Endothelial cell (in vitro differentiated cells): ENCODE data around the gene VTN. TPM values are rescaled to one million over a fixed set of nuclear protein-coding genes. Genes with fewer than 3 reads are reported as not detected.
A peak's percentile ranks its signal among the peaks of the same experiment; 100 is the strongest.

Experiments
- DNase-seq: peaks from one replicate; pipeline ENCODE4 v3.0.0; 2021; ENCODE audit warnings: low spot score
- H3K27ac Mint-ChIP-seq: one replicate; pipeline ENCODE4 v1.8.0; 2021; ENCODE audit warnings: mixed read lengths, inconsistent platforms; ENCODE audit not compliant: unreplicated experiment
- H3K27me3 Mint-ChIP-seq: one replicate; pipeline ENCODE4 v1.8.0; 2021; ENCODE audit warnings: mild to moderate bottlenecking, moderate library complexity, mixed read lengths, inconsistent platforms; ENCODE audit not compliant: unreplicated experiment
- H3K36me3 Mint-ChIP-seq: one replicate; pipeline ENCODE4 v1.8.0; 2021; ENCODE audit warnings: mild to moderate bottlenecking, low read depth, mixed read lengths, inconsistent platforms; ENCODE audit not compliant: unreplicated experiment
- H3K4me1 Mint-ChIP-seq: one replicate; pipeline ENCODE4 v1.8.0; 2021; ENCODE audit warnings: mild to moderate bottlenecking, mixed read lengths, inconsistent platforms; ENCODE audit not compliant: unreplicated experiment
- H3K4me3 Mint-ChIP-seq: one replicate; pipeline ENCODE4 v1.8.0; 2021; ENCODE audit warnings: mild to moderate bottlenecking, mixed read lengths, inconsistent platforms; ENCODE audit not compliant: unreplicated experiment
- H3K9me3 Mint-ChIP-seq: one replicate; pipeline ENCODE4 v1.8.0; 2021; ENCODE audit warnings: mixed read lengths, inconsistent platforms; ENCODE audit not compliant: unreplicated experiment
- CTCF ChIP-seq: fragments of 200-600 bp; sonication (generic); IDR thresholded peaks from one replicate; pipeline ENCODE4 v1.5.0; 2021; ENCODE audit warnings: antibody characterized with exemption; ENCODE audit not compliant: unreplicated experiment
- total RNA-seq: library from RNA; stranded (reverse); fragmentation: NEBNext Ultra II Directional; extraction: Animal tissue kit (Norgen Biotek cat#: 25700); gene quantifications from one replicate; pipeline ENCODE4 v1.2.1, GENCODE V29; 2021; ENCODE audit not compliant: unreplicated experiment

VTN gene
- total RNA-seq, 1 donor from 2014 or later: not detected

- no peak for TF ChIP-seq CTCF
- no peak overlapping the region for H3K4me3 Mint-ChIP-seq
These were observed 36.9 kb downstream of the VTN start for GRCh38 chr17:28333083-28333746.

DNA sequence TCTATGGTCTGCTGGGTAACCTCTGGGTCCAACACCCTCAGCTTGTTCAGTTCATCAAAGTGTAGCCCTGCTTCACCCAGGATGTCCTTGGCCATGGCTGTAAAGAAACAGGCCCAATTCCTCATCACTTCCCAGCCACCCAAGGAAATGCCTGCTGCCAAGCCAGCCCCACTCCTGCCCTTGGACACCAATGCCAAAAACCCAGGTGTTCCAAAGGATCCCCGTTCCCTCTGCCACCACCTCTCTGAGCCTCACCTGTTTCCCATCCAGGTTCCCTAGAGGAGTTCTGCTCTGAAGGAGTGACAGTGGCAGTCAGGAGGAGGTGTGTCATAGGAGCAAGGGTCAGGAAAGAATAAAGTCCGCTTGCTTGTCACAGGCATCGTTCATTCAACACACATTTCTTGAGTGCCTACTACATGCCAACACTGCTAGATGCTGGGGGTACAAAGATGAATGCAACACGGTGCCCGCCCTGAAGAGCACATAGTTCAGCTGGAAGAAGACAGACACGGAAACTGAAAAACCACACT lies 38.2 kb downstream of the VTN start:
- Mint-ChIP-seq H3K27me3 (peaks cover 21% of the 10 kb centered on the region), H3K4me3 (peak overlapping the region; percentile 65), H3K4me1 (peaks cover 40% of the 10 kb centered on the region), H3K36me3 (peaks cover 34% of the 10 kb centered on the region), H3K27ac (peak overlapping the region; percentile 39), H3K9me3 (no peaks in the 10 kb centered on the region)
- no peak for DNase-seq
- no peak for TF ChIP-seq CTCF

More at GRCh38 chr17:28333083-28333746, 36.9 kb downstream of the VTN start:
- Mint-ChIP-seq H3K4me1 (peaks cover 52% of the 10 kb centered on the region), H3K27me3 (peaks cover 23% of the 10 kb centered on the region), H3K27ac (peak overlapping the region; percentile 82), H3K9me3 (no peaks in the 10 kb centered on the region), H3K36me3 (peaks cover 34% of the 10 kb centered on the region)
- no peak for DNase-seq

GRCh38 chr17:28330671-28331070 lies 39.4 kb downstream of the VTN start:
- no peak for DNase-seq
- Mint-ChIP-seq H3K27ac (no peak overlapping the region), H3K9me3 (no peaks in the 10 kb centered on the region), H3K36me3 (peaks cover 32% of the 10 kb centered on the region), H3K27me3 (peaks cover 11% of the 10 kb centered on the region), H3K4me3 (no peak overlapping the region), H3K4me1 (peaks cover 30% of the 10 kb centered on the region)
- TF ChIP-seq CTCF: no peak

GRCh38 chr17:28328325-28328724 lies 41.8 kb downstream of the VTN start:
- H3K27ac Mint-ChIP-seq: no peak overlapping the region
- DNase-seq: no peak
- H3K9me3 Mint-ChIP-seq: no peaks in the 10 kb centered on the region
- no peak overlapping the region for H3K4me3 Mint-ChIP-seq
- H3K36me3 Mint-ChIP-seq: peaks cover 22% of the 10 kb centered on the region
- peaks cover 3% of the 10 kb centered on the region for H3K27me3 Mint-ChIP-seq
- TF ChIP-seq CTCF: no peak
- H3K4me1 Mint-ChIP-seq: peaks cover 13% of the 10 kb centered on the region

GRCh38 chr17:28327709-28328108 lies 42.4 kb downstream of the VTN start:
- H3K27ac Mint-ChIP-seq: no peak overlapping the region

More at GRCh38 chr17:28327709-28328108, 42.4 kb downstream of the VTN start:
- no peak for DNase-seq
- peaks cover 3% of the 10 kb centered on the region for H3K27me3 Mint-ChIP-seq
- H3K4me3 Mint-ChIP-seq: no peak overlapping the region
- peaks cover 6% of the 10 kb centered on the region for H3K4me1 Mint-ChIP-seq
- no peak for TF ChIP-seq CTCF
- no peaks in the 10 kb centered on the region for H3K9me3 Mint-ChIP-seq
- peaks cover 22% of the 10 kb centered on the region for H3K36me3 Mint-ChIP-seq
